GM10266 (cell line): ENCODE results near the gene ZBTB18.

ENCODE experiments used
- DNase-seq: peaks from one replicate; pipeline ENCODE4 v3.0.0; 2012; ENCODE audit errors: extremely low spot score
- TF ChIP-seq, protein P1 (sequence below): IDR thresholded peaks from 2 replicates; pipeline ENCODE4 v1.5.1; 2012; ENCODE audit warnings: mild to moderate bottlenecking, low read depth; ENCODE audit not compliant: control insufficient read depth, insufficient read depth; ENCODE audit errors: missing control alignments

The ZBTB18 gene

DNA sequence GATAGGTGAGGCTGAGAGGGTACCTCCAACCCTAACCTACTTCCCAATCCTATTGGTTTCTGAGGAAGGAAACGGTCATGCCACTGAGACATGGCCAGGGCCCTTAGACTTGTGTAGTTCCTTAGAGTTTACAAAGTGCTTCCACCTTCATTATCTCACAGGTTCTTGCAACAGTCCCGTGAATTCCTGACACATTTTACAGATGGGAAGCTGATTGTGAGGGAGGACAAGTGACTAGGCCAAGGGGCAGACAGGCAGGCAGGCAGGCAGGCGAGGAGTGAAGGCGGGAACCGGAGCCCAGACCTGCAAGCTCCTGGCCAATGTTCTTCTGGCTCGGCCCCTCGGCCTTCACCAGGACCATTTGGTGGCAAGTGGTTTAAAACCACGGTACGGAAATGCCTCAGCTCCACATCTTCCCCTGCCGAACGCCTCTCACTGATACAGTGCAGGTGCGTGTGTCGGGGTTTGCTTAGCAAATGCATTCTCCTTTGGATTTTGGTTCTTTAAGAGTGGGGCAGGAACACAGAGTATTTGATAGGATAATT is 45.1 kb downstream of the ZBTB18 start:
- DNase-seq = no peak
- TF ChIP-seq, protein P1, sequence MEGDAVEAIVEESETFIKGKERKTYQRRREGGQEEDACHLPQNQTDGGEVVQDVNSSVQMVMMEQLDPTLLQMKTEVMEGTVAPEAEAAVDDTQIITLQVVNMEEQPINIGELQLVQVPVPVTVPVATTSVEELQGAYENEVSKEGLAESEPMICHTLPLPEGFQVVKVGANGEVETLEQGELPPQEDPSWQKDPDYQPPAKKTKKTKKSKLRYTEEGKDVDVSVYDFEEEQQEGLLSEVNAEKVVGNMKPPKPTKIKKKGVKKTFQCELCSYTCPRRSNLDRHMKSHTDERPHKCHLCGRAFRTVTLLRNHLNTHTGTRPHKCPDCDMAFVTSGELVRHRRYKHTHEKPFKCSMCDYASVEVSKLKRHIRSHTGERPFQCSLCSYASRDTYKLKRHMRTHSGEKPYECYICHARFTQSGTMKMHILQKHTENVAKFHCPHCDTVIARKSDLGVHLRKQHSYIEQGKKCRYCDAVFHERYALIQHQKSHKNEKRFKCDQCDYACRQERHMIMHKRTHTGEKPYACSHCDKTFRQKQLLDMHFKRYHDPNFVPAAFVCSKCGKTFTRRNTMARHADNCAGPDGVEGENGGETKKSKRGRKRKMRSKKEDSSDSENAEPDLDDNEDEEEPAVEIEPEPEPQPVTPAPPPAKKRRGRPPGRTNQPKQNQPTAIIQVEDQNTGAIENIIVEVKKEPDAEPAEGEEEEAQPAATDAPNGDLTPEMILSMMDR = no peak

DNA sequence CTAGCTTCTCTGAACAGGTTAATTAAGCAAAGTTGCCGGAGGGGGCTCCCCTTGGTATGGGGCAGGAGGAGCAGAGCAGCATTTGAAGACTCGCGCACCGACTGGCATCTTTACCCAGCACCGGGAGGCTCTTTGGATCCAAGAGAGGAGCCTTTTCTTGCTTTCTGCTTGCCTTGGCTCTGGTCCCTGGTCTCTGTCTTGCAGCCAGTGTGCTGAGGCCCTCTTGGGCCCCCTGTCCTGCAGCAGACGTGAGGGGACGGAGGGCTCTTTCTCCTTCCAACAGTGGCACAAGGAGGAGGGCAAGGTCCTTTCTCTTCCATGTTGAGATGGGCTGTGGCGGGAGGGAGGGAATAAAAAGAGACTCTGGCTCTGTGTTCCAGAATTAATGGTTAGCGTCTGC is 45.6 kb downstream of the ZBTB18 start:
- TF ChIP-seq, protein P1 = no peak

DNA sequence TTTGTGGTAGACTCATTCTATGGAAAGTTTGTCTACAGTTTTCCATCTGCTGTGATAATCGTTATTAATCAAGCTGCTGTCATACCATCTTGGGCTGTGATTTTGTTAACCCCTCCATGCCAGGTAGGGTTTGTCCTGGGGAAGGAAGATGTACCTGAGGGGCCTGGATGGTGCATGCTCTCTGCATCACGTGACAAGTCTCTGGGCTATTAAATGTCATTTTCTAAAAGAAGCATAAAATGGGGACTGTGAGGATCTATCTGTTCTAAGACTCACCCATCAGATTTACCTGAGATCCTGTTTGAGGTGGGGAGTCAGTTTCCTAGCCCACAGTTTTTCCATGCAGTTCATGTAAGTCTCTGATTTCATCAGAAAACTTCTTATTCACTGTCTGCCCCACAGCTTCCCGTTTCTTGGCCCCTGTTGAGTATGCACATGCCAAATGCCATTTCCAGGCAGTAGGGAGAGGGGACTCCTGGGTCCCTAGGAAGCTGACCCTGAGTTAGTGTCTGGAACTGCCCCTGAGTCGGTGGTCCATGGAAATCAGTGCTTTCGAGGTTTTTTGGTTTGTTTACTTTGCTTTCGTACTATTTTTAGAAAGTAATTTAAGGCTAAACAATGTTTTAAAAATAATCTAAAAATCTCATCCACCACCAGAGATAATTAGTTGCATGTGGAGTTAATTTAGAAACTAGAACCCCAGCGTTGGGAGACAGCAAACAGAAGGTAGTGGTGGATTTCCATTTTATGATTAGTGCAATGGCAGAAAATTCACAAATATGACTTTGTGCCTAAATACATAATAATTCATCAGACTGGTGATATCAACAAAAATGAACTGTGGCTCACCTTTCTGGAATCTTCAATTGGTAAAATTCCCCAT is 46.7 kb downstream of the ZBTB18 start:
- TF ChIP-seq, protein P1 = no peak
- no peak for DNase-seq

More for the DNA sequence above, 45.6 kb downstream of the ZBTB18 start:
- DNase-seq = no peak

DNA sequence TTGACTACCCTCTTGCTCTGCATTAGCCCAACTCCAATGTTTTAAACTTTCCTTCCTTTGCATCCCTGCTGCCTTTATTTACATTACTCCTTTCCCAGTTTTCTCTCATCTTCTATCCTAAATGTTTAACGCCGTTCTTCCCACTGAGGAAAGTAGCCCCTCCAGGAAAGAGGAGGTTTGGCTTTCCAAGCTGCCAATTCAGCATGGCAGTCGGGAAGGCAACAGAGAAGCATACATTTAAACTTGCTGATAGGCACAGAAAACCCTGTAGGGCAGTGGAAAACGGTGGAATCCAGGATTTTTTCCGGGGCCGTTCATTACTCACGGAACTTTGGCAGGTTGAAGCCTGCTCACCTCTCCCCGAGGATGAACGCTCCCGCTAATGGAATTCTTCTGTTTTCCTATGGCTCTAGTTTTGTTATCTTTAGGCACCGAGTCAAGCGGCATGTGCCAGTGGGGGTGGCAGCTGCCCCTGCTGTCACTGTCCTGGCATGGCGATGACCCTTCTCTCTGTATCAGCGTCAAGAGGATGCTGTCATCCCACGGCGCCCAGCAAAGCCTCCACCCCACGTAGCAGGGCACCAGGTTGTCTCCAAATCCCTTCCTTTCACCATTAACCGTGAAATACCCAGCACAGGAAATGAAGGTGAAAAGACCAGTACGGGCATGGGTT is 48.3 kb downstream of the ZBTB18 start:
- no peak for DNase-seq
- TF ChIP-seq, protein P1 = no peak

DNA sequence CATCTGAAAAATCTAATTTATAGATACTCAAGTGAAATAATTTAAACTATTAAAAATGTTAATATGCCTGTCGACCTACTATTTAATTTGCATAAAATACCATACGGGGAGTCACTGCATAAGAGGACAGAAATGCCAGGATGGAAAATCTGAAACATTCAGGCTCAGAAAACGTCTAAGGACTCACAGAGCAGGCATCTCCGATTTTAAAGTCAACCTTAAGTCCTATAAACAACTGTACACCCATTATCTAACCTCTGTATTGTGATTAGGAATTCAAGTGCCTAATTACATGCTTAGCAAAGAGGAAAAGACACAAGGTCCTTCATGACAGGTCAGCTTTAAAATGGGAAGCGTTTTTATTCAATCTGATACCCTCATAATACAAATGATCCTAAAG is 49.2 kb downstream of the ZBTB18 start:
- TF ChIP-seq, protein P1 = no peak
- no peak for DNase-seq

DNA sequence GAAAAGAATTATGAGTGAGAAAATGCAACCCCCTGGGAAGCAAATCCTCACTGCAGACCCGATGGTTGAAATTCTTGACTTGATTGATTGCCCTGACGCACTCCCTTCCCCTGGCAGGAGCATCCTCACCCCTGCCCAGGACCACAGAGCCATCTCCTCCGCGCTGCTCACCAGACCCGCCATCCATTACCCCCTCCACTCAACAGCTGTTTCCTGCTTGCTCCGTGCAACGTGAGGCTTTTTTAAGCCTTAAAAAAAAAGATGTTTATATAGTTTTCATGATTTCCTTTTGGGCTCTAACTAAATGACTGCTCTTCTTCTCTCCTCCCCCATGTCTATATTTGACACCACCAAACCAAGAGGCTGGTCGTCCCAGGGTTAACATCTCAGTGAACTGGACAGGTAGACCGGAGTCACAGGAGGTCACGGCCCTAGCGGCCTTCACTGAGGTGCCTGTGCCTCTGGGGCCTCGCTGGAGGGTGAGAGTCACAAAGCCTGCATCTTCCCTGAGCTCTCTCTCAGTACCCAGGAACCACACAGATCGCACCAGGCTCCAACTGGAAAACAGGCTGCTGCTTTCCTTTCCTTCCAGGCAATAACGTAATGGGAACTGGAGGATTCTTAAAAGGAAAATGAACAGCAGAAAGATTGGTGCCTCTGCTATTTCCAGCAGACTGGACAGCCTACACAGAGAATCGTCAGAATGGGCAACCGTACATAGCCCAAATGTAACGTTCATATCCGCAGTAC is 49.8 kb downstream of the ZBTB18 start:
- DNase-seq = no peak
- TF ChIP-seq, protein P1 = no peak
